GM12874 (cell line): Measurements from ENCODE around the gene LCT.

Experiments used
- TF ChIP-seq, protein P1 (sequence below): IDR thresholded peaks from 2 replicates; pipeline ENCODE4 v1.5.1; 2011; ENCODE audit warnings: low read depth, mild to moderate bottlenecking, control low read depth, low read length, moderate library complexity; ENCODE audit not compliant: insufficient read depth

LCT gene

DNA sequence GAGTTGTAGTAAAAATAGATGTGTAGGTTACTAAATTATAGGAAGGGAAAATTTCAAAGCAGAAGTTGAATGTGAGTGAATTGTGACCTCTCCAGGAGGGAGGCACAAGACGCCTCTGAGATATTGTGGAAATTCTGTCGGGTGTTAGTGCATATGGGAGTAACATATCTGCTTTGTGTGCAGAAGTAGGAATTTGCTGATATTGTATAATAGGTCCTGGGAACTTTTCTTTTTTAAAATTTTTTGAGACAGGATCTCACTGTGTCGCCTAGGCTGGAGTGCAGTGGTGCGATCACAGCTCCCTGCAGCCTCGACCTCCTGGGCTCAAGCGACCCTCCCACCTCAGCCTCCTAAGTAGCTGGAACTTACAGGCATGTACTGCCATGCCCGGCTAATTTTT, 60.6 kb downstream of the LCT start:
- TF ChIP-seq, protein P1, sequence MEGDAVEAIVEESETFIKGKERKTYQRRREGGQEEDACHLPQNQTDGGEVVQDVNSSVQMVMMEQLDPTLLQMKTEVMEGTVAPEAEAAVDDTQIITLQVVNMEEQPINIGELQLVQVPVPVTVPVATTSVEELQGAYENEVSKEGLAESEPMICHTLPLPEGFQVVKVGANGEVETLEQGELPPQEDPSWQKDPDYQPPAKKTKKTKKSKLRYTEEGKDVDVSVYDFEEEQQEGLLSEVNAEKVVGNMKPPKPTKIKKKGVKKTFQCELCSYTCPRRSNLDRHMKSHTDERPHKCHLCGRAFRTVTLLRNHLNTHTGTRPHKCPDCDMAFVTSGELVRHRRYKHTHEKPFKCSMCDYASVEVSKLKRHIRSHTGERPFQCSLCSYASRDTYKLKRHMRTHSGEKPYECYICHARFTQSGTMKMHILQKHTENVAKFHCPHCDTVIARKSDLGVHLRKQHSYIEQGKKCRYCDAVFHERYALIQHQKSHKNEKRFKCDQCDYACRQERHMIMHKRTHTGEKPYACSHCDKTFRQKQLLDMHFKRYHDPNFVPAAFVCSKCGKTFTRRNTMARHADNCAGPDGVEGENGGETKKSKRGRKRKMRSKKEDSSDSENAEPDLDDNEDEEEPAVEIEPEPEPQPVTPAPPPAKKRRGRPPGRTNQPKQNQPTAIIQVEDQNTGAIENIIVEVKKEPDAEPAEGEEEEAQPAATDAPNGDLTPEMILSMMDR: no peak

DNA sequence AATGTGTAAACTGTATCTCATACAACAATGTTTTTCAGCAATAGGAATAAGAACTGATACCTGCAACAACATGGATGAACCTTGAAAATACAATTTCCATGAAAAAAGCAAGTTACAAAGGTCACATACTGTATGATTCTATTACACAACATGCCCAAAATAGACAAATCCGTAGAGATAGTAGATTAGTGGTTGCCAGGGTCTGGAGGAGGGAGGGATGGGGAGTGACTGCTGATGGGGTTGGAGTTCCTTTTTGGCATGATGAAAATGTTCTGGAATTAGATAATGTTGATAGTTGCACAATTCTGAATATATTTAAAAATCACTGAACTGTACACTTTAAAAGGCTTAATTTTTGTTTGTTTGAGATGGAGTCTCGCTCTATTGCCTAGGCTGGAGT, 61.6 kb downstream of the LCT start:
- TF ChIP-seq, protein P1: no peak

DNA sequence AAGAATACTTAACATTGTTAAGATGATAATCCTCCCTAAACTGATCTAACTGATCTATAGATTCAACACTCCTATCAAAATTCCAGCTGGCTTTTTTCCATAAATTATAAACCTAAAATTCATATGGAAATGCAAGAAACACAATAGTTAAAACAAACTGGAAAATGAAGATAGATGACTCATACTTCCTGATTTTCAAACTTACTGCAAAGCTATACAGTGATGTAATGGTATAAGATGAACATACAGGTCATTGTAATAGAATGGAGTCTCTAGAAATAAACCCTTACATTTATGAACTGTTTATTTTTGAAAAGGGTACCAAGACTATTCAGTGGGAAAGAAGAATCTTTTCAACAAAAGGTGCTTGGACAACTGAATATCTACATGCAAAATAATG, 63.1 kb downstream of the LCT start:
- TF ChIP-seq, protein P1: no peak

DNA sequence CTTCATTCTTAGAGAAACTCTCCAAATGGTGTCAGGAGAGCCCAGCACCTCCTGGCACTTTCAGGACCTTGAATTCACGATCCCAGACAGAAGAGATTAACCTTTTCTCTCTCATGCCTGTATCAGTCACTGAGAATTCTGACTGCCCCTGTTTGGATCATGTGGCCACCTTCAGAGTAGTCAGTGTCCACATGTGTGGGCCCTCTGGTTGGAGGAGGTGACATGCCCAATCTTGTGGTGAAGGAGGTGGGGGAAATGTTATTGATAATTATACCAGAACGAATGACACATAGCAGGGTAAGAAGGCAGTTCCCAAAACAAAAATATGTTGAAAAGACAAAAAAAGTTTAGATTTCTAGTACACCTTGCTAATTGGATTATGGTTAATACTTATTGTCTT, 63.7 kb downstream of the LCT start:
- TF ChIP-seq, protein P1: no peak

DNA sequence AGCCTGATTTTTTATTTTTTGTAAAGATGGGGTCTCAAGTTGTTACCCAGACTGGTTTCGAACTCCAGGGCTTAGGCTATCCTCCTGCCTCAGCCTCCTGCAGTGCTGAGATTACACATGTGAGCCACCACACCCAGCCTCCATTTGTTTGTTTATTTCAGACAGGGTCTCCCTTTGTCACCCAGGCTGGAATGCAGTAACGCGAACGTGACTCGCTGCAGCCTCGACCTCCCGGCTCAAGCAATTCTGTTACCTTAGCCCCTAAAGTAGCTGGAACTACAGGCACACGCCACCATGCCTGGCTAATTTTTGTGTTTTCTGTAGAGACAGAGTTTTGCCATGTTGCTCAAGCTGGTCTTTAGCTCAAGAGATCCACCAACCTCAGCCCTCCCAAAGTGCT, 68.1 kb downstream of the LCT start:
- TF ChIP-seq, protein P1: no peak

DNA sequence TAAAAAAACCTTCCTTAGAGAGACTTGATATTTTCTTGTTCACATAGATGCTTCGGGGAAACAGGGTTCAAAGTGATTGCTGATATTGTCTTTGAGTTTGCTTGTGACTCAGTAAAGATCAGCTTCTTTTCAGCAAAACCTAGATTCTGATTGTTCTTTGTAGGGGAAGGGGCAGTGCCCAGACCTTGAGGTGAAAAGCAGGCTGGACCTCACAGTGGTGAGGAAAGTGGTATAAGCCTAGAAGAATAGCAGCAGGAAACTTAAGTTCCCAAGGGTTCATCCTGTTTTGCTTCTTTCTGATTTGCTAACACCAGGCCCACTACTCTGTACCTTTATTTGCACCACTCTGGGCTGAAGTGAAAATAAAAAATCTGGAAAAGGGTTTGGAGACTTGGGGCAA, 74.5 kb downstream of the LCT start:
- TF ChIP-seq, protein P1: no peak

DNA sequence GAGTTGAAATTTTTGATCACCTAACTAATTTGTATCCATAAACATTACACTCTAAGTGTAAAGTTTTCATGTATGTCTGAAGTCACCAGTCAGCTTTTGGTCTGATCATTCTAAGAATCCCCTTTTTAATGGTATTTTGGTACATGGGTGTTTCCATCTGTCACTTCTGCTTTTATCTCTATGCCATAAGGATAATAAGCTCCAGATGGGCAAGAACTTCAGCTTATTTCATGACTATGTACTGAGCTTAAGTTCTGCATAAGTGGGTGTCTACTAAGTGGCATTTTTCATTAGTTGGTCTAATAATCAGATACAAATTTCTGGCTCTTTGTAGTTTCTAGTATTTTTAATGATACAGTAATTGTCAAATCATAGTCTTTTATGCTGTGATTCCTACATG, 75.0 kb downstream of the LCT start:
- TF ChIP-seq, protein P1: no peak

DNA sequence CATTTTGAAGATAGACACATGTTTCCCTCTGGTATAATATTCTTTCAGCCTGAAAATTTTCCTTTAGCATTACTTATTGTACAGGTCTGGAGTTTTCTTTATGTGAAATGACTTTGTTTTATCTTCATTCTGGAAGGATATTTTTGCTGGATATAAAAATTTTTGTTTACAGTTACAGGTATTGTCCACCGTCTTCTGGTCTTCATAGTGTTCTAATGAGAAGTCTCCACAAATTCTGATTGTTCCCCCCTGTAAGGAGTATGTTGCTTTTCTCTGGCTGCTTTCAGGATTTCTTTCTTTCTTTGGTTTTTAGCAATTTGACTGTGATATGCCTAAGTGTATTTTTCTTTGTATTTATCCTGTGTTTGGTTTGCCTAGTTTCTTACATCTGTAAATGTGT, 80.3 kb downstream of the LCT start:
- TF ChIP-seq, protein P1: no peak
